Measurements from ENCODE around the gene GARIN5A. TPM values are rescaled to one million over a fixed set of nuclear protein-coding genes. Genes with fewer than 3 reads are reported as not detected.
A peak's percentile ranks its signal among the peaks of the same experiment; 100 is the strongest.

GARIN5A gene
- total and polyA plus RNA-seq, 4 experiments from 2014 or later = 0.39 to 0.61 (median 0.44) TPM; not detected in 1

DNA sequence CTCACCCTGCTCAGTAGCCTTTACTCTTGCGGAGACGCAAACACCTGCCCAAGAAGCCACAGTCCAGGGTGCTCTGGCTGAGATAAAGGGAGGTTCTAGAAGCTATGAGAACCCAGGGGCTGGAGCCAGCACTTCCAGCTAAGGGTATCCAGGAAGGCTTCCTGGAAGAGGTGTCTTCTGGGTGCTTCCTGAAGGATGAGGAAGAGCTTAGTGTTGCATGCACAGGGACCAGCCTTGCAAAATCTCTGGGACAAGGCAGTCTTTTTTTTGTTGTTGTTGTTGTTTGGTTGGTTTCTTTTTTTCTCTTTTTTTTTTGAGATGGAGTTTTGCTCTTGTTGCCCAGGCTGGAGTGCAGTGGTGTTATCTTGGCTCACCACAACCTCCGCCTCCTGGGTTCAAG is 23.4 kb downstream of the GARIN5A start:
- H3K9me3 ChIP-seq (ENCODE audit: control insufficient read depth in 1 of 2, low read length in 2 of 2) = no peaks in the 10 kb centered on the region
- Mint-ChIP-seq H3K27ac (no peak overlapping the region), H3K36me3 (no peaks in the 10 kb centered on the region), H3K4me1 (no peaks in the 10 kb centered on the region), H3K4me3 (no peak overlapping the region), H3K9me3 (no peaks in the 10 kb centered on the region), H3K27me3 (peaks cover 5 to 21% of the 10 kb centered on the region in 2 donors)
- H3K27ac ChIP-seq (ENCODE audit: low read depth, low read length) = no peak overlapping the region
- no peak overlapping the region for H3K4me3 ChIP-seq (ENCODE audit: low read length in 2 of 2)
- no peaks in the 10 kb centered on the region for H3K36me3 ChIP-seq (ENCODE audit: insufficient read depth, low read length)
- no peaks in the 10 kb centered on the region for H3K27me3 ChIP-seq (ENCODE audit: insufficient read depth, low read length)
- H3K4me1 ChIP-seq (ENCODE audit: insufficient read depth, low read length) = no peaks in the 10 kb centered on the region
- no peak for DNase-seq
- intact Hi-C loops (cut with micrococcal nuclease) = no loop called here
- POLR2A ChIA-PET (ENCODE audit: partially characterized antibody) = no interaction called here
- CTCF ChIA-PET (ENCODE audit: partially characterized antibody) = no interaction called here

GRCh38 chr19:50451223-50451534 is 25.5 kb downstream of the GARIN5A start:
- Mint-ChIP-seq H3K27ac (peak overlapping the region in 1 of 7 donors; percentile 61), H3K27me3 (peaks cover 5 to 16% of the 10 kb centered on the region in 2 donors), H3K4me1 (no peaks in the 10 kb centered on the region), H3K36me3 (no peaks in the 10 kb centered on the region), H3K4me3 (no peak overlapping the region), H3K9me3 (peaks cover 0 to 2% (median 0%) of the 10 kb centered on the region in 8 donors)
- Histone ChIP-seq H3K9me3 (ENCODE audit: control insufficient read depth in 1 of 2, low read length in 2 of 2) (no peaks in the 10 kb centered on the region), H3K27ac (ENCODE audit: low read depth, low read length) (no peak overlapping the region), H3K36me3 (ENCODE audit: insufficient read depth, low read length) (no peaks in the 10 kb centered on the region), H3K4me1 (ENCODE audit: insufficient read depth, low read length) (no peaks in the 10 kb centered on the region), H3K4me3 (ENCODE audit: low read length in 2 of 2) (no peak overlapping the region), H3K27me3 (ENCODE audit: insufficient read depth, low read length) (no peaks in the 10 kb centered on the region)
- intact Hi-C loops (cut with micrococcal nuclease) = no loop called here
- CTCF ChIA-PET (ENCODE audit: partially characterized antibody) = no interaction called here
- DNase-seq = no peak
- POLR2A ChIA-PET (ENCODE audit: partially characterized antibody) = no interaction called here

- intact Hi-C loops (cut with micrococcal nuclease) = no loop called here
- Histone ChIP-seq H3K4me3 (ENCODE audit: low read length in 2 of 2) (no peak overlapping the region), H3K4me1 (ENCODE audit: insufficient read depth, low read length) (no peaks in the 10 kb centered on the region), H3K27me3 (ENCODE audit: insufficient read depth, low read length) (no peaks in the 10 kb centered on the region), H3K27ac (ENCODE audit: low read depth, low read length) (no peak overlapping the region), H3K36me3 (ENCODE audit: insufficient read depth, low read length) (no peaks in the 10 kb centered on the region), H3K9me3 (ENCODE audit: control insufficient read depth in 1 of 2, low read length in 2 of 2) (no peaks in the 10 kb centered on the region)
- Mint-ChIP-seq H3K36me3 (no peaks in the 10 kb centered on the region), H3K9me3 (peaks cover 0 to 2% (median 0%) of the 10 kb centered on the region in 8 donors), H3K27me3 (peaks cover 5 to 10% of the 10 kb centered on the region in 2 donors), H3K4me3 (peak overlapping the region in 1 of 8 donors; percentile 43), H3K4me1 (no peaks in the 10 kb centered on the region), H3K27ac (peak overlapping the region in 2 of 7 donors; percentile 60 to 61)
- DNase-seq = no peak
- ChIA-PET CTCF (ENCODE audit: partially characterized antibody) (no interaction called here), POLR2A (ENCODE audit: partially characterized antibody) (no interaction called here)
Observed at GRCh38 chr19:50450369-50451222, 26.1 kb downstream of the GARIN5A start.

GRCh38 chr19:50449236-50449899 is 27.3 kb downstream of the GARIN5A start:
- CTCF ChIA-PET (ENCODE audit: partially characterized antibody) = no interaction called here
- H3K4me3 Mint-ChIP-seq = no peak overlapping the region
- no peak overlapping the region for H3K4me3 ChIP-seq (ENCODE audit: low read length in 2 of 2)
- peaks cover 0 to 2% (median 0%) of the 10 kb centered on the region in 8 donors for H3K9me3 Mint-ChIP-seq
- H3K36me3 Mint-ChIP-seq = no peaks in the 10 kb centered on the region
- no peaks in the 10 kb centered on the region for H3K27me3 ChIP-seq (ENCODE audit: insufficient read depth, low read length)
- H3K4me1 ChIP-seq (ENCODE audit: insufficient read depth, low read length) = no peaks in the 10 kb centered on the region
- no peak overlapping the region for H3K27ac Mint-ChIP-seq
- H3K27me3 Mint-ChIP-seq = peaks cover 6 to 10% of the 10 kb centered on the region in 2 donors
- intact Hi-C loops (cut with micrococcal nuclease) = no loop called here
- POLR2A ChIA-PET (ENCODE audit: partially characterized antibody) = no interaction called here
- no peak overlapping the region for H3K27ac ChIP-seq (ENCODE audit: low read depth, low read length)
- DNase-seq = no peak
- no peaks in the 10 kb centered on the region for H3K9me3 ChIP-seq (ENCODE audit: control insufficient read depth in 1 of 2, low read length in 2 of 2)
- H3K4me1 Mint-ChIP-seq = peaks cover 0 to 4% (median 1%) of the 10 kb centered on the region in 4 donors
- no peaks in the 10 kb centered on the region for H3K36me3 ChIP-seq (ENCODE audit: insufficient read depth, low read length)

DNA sequence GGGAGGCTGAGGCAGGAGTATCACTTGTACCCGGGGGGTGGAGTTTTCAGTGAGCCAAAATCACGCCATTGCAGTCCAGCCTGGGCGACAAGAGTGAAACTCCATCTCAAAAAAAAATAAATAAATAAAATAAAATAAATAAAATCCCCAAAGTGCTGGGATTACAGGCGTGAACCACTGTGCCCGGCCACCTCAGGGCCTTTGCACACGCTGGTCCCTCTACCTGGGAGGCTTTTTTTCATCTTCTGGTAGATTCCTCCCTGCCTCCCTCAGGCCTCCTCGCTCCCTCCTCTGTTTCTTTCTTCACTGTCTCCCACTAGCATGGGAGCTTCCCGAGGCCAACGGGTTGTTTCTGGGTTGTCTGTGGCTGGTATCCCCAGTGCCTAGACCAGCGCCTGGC is 28.9 kb downstream of the GARIN5A start:
- Mint-ChIP-seq H3K4me1 (peaks cover 0 to 4% (median 1%) of the 10 kb centered on the region in 4 donors), H3K36me3 (no peaks in the 10 kb centered on the region), H3K9me3 (peaks cover 0 to 2% (median 0%) of the 10 kb centered on the region in 8 donors), H3K27ac (no peak overlapping the region), H3K27me3 (peaks cover 6 to 19% of the 10 kb centered on the region in 2 donors), H3K4me3 (no peak overlapping the region)
- ChIA-PET CTCF (ENCODE audit: partially characterized antibody) (no interaction called here), POLR2A (ENCODE audit: partially characterized antibody) (no interaction called here)
- H3K4me1 ChIP-seq (ENCODE audit: insufficient read depth, low read length) = no peaks in the 10 kb centered on the region
- H3K27me3 ChIP-seq (ENCODE audit: insufficient read depth, low read length) = no peaks in the 10 kb centered on the region
- H3K36me3 ChIP-seq (ENCODE audit: insufficient read depth, low read length) = no peaks in the 10 kb centered on the region
- no peak overlapping the region for H3K27ac ChIP-seq (ENCODE audit: low read depth, low read length)
- H3K4me3 ChIP-seq (ENCODE audit: low read length in 2 of 2) = no peak overlapping the region
- intact Hi-C loops (cut with micrococcal nuclease) = no loop called here
- H3K9me3 ChIP-seq (ENCODE audit: control insufficient read depth in 1 of 2, low read length in 2 of 2) = no peaks in the 10 kb centered on the region
- no peak for DNase-seq

- peaks cover 0 to 4% (median 1%) of the 10 kb centered on the region in 4 donors for H3K4me1 Mint-ChIP-seq
- no peak overlapping the region for H3K4me3 ChIP-seq (ENCODE audit: low read length in 2 of 2)
- H3K9me3 Mint-ChIP-seq = peaks cover 0 to 2% (median 0%) of the 10 kb centered on the region in 8 donors
- H3K36me3 Mint-ChIP-seq = no peaks in the 10 kb centered on the region
- no peaks in the 10 kb centered on the region for H3K9me3 ChIP-seq (ENCODE audit: control insufficient read depth in 1 of 2, low read length in 2 of 2)
- H3K27me3 Mint-ChIP-seq = peaks cover 6 to 19% of the 10 kb centered on the region in 2 donors
- peak overlapping the region in 1 of 7 donors; percentile 46 for H3K27ac Mint-ChIP-seq
- H3K27ac ChIP-seq (ENCODE audit: low read depth, low read length) = no peak overlapping the region
- no peaks in the 10 kb centered on the region for H3K27me3 ChIP-seq (ENCODE audit: insufficient read depth, low read length)
- no peak overlapping the region for H3K4me3 Mint-ChIP-seq
- intact Hi-C loops (cut with micrococcal nuclease) = no loop called here
- H3K4me1 ChIP-seq (ENCODE audit: insufficient read depth, low read length) = no peaks in the 10 kb centered on the region
- no peak for DNase-seq
- no peaks in the 10 kb centered on the region for H3K36me3 ChIP-seq (ENCODE audit: insufficient read depth, low read length)
- ChIA-PET POLR2A (ENCODE audit: partially characterized antibody) (no interaction called here), CTCF (ENCODE audit: partially characterized antibody) (no interaction called here)
Observed at GRCh38 chr19:50447053-50447452, 29.6 kb downstream of the GARIN5A start.

- ChIA-PET CTCF (ENCODE audit: partially characterized antibody) (no interaction called here), POLR2A (ENCODE audit: partially characterized antibody) (no interaction called here)
- H3K4me3 ChIP-seq (ENCODE audit: low read length in 2 of 2) = no peak overlapping the region
- peaks cover 10 to 24% of the 10 kb centered on the region in 2 donors for H3K27me3 Mint-ChIP-seq
- DNase-seq = no peak
- no peaks in the 10 kb centered on the region for H3K27me3 ChIP-seq (ENCODE audit: insufficient read depth, low read length)
- no peaks in the 10 kb centered on the region for H3K4me1 ChIP-seq (ENCODE audit: insufficient read depth, low read length)
- H3K9me3 ChIP-seq (ENCODE audit: control insufficient read depth in 1 of 2, low read length in 2 of 2) = no peaks in the 10 kb centered on the region
- intact Hi-C loops (cut with micrococcal nuclease) = no loop called here
- H3K9me3 Mint-ChIP-seq = peaks cover 0 to 4% (median 0%) of the 10 kb centered on the region in 8 donors
- H3K4me1 Mint-ChIP-seq = peaks cover 0 to 4% (median 1%) of the 10 kb centered on the region in 4 donors
- H3K36me3 ChIP-seq (ENCODE audit: insufficient read depth, low read length) = no peaks in the 10 kb centered on the region
- no peak overlapping the region for H3K4me3 Mint-ChIP-seq
- H3K27ac ChIP-seq (ENCODE audit: low read depth, low read length) = no peak overlapping the region
- H3K36me3 Mint-ChIP-seq = no peaks in the 10 kb centered on the region
- H3K27ac Mint-ChIP-seq = no peak overlapping the region
Observed at GRCh38 chr19:50444059-50444458, 32.6 kb downstream of the GARIN5A start.

Data from CD4-positive, alpha-beta memory T cell (primary cell).